ENCODE data around the gene COL4A3.

DNA sequence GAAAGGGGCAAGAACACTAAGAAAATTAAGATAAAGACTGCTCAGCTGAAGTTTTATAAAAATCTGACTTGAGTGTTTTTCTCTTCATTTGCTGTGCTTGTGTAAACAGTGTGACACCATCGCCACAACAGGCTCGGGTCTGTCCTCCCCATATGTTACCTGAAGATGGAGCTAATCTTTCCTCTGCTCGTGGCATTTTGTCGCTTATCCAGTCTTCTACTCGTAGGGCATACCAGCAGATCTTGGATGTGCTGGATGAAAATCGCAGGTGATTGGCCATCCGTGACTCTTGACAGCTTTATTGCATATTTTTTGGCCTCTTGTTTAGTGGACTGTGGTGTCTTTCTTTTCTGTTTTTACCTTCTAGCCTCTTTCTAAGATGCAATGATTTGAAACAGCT lies 182.7 kb downstream of the COL4A3 start:
- TF ChIP-seq, protein P1, sequence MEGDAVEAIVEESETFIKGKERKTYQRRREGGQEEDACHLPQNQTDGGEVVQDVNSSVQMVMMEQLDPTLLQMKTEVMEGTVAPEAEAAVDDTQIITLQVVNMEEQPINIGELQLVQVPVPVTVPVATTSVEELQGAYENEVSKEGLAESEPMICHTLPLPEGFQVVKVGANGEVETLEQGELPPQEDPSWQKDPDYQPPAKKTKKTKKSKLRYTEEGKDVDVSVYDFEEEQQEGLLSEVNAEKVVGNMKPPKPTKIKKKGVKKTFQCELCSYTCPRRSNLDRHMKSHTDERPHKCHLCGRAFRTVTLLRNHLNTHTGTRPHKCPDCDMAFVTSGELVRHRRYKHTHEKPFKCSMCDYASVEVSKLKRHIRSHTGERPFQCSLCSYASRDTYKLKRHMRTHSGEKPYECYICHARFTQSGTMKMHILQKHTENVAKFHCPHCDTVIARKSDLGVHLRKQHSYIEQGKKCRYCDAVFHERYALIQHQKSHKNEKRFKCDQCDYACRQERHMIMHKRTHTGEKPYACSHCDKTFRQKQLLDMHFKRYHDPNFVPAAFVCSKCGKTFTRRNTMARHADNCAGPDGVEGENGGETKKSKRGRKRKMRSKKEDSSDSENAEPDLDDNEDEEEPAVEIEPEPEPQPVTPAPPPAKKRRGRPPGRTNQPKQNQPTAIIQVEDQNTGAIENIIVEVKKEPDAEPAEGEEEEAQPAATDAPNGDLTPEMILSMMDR (IDR thresholded peaks at IDR 0.05; ENCODE audit: extremely low read depth in 1 of 2, insufficient read depth in 1 of 2, low read depth in 1 of 2, low read length in 2 of 2): no peak
- TF ChIP-seq MAX (IDR thresholded peaks at IDR 0.05; ENCODE audit: insufficient read depth, insufficient read length): no peak
- TF ChIP-seq EZH2 (IDR thresholded peaks at IDR 0.05; ENCODE audit: borderline replicate concordance, low read depth, low read length, severe bottlenecking): no peak
- no peak for TF ChIP-seq POLR2AphosphoS5 (IDR thresholded peaks at IDR 0.05; ENCODE audit: insufficient read depth, low read depth, low read length)
- TF ChIP-seq POLR2A (IDR thresholded peaks at IDR 0.05; ENCODE audit: low read depth, low read length): no peak
